ENCODE measurements around the gene SPEG.
A peak's percentile ranks its signal among the peaks of the same experiment; 100 is the strongest.

SPEG gene

DNA sequence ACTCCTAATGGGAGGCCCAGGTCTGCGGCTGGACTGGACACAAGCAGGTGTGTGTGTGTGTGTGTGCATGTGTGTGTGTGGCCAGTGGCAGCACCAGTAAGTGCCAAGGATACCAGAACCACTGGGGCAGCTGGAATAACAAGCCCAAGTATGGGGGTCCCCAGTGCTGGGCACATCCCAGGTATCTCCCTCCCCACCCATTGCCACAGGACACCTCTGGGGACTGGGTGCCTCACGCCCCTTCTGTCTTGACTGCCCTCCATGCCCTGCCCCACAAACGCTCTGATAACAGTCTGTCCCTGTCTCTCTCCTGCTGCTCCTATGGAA is 9.0 kb downstream of the SPEG start:
- DNase-seq (ENCODE audit: low spot score), result no peak

DNA sequence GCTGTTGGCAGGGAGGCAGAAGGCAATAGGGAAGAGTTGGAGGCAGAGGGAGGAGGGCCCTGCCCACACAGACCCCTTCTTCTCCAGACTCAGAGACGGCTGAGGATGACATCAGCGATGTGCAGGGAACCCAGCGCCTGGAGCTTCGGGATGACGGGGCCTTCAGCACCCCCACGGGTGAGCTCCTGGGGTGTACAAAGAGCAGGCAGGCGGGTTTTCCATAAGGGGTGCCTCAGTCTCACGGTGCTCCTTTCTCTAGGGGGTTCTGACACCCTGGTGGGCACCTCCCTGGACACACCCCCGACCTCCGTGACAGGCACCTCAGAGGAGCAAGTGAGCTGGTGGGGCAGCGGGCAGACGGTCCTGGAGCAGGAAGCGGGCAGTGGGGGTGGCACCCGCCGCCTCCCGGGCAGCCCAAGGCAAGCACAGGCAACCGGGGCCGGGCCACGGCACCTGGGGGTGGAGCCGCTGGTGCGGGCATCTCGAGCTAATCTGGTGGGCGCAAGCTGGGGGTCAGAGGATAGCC is 10.0 kb downstream of the SPEG start:
- no peak for DNase-seq (ENCODE audit: low spot score)

DNA sequence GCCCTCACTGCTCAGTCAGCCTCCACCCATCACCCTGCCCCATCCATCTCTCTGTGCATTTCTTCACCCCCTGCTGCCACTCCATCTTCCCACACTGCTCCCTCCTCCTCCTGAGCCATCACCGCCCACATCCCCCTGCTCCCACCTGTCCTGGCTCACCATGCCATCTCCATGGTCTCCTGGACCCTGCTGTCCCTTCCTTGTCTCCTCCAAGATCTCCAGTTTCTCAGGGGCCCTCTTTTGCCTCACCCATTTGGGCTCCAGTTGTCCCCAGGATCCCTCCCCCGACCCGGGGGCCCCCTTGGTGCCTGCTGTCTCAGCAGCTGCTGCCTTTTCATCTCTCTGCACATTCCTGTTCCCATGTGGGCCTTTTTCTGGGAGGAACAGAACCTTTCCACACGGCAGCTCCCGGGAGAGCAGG is 10.6 kb downstream of the SPEG start:
- DNase-seq (ENCODE audit: low spot score), result no peak

DNA sequence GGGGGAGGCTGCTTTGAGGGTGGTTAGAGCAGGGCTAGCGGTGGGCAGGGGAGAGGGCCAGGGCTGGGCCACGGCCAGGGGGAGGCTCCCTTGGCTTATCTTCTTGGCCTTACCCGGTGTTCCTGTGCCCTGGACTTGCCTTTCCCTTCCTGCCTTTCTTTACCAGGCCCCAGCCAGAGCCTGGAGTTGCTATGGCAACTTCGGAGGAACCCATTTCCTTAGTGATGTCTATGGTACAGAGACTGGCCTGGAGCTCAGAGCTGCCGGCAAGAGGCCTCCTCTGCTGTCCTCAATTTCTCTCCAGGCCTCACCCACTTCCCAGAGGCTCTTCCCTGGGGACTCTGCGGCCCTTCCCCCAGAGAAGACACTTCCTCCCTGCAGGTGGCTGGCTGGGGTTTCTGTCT is 11.5 kb downstream of the SPEG start:
- DNase-seq (ENCODE audit: low spot score), result peak; percentile 33

DNA sequence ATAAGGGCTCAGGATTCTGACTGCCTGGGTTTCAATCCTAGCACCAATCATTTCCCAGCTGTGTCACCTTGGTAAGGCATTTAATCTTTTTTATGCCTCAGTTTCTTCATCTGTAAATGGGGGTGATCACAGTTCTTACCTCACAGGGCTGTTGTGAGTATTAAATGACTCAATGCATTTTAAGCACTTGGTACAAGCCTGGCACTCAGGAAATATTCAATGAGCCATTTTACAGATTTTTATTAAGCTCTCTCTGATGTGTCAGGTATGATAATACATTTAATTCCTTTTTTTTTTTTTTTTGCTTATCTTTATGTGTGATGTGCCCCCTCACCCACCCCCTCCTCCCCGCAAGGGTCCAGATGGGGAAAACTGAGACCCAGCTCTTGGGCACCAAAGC is 12.0 kb downstream of the SPEG start:
- DNase-seq (ENCODE audit: low spot score), result no peak

DNA sequence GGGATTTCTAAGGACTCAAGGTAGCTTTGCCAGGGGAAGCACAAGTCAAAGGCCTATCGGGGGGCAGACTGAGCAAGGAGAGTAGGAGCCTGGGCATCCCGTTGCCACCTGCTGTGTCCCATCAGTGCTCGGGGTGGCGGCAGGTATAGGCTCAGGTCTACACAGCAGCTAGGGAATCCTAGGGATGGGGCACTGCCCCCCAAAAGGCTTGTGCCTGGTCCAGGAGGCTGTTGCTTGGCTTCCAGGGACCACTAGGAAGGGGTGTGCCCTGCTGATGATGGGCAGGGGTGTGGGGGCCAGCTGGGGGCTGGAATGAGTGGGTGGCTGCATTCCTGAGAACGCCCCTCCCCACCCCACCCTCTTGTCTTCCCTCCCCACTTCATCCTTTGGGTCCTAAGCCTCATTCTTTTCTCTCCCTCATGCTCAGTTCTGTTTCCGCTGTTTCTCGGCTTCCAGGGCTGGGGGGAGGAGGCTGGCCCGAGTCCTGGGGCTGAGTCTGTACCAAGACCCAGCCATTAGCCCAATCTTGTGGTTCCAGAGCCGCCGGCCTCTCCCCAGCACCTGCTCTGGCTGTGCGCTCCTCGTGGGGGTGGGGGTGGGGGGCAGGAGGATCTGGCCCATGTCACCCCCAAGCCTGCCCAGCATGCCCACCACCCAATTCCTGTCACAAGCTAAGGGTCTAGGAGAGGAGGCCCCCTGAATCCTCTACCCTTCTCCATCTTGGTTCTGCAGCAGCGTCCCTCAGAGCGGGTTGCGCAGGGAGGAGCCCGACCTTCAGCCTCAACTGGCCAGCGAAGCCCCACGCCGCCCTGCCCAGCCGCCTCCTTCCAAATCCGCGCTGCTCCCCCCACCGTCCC is 12.8 kb downstream of the SPEG start:
- DNase-seq (ENCODE audit: low spot score), result no peak

DNA sequence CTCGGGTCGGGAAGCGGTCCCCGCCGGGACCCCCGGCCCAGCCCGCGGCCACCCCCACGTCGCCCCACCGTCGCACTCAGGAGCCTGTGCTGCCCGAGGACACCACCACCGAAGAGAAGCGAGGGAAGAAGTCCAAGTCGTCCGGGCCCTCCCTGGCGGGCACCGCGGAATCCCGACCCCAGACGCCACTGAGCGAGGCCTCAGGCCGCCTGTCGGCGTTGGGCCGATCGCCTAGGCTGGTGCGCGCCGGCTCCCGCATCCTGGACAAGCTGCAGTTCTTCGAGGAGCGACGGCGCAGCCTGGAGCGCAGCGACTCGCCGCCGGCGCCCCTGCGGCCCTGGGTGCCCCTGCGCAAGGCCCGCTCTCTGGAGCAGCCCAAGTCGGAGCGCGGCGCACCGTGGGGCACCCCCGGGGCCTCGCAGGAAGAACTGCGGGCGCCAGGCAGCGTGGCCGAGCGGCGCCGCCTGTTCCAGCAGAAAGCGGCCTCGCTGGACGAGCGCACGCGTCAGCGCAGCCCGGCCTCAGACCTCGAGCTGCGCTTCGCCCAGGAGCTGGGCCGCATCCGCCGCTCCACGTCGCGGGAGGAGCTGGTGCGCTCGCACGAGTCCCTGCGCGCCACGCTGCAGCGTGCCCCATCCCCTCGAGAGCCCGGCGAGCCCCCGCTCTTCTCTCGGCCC is 13.6 kb downstream of the SPEG start:
- DNase-seq (ENCODE audit: low spot score), result no peak

DNA sequence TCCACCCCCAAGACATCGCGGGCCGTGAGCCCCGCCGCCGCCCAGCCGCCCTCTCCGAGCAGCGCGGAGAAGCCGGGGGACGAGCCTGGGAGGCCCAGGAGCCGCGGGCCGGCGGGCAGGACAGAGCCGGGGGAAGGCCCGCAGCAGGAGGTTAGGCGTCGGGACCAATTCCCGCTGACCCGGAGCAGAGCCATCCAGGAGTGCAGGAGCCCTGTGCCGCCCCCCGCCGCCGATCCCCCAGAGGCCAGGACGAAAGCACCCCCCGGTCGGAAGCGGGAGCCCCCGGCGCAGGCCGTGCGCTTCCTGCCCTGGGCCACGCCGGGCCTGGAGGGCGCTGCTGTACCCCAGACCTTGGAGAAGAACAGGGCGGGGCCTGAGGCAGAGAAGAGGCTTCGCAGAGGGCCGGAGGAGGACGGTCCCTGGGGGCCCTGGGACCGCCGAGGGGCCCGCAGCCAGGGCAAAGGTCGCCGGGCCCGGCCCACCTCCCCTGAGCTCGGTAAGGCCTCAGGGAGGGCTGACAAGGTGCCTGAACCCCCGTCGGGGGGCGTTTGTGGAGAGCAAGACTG is 14.2 kb downstream of the SPEG start:
- no peak for DNase-seq (ENCODE audit: low spot score)

DNA sequence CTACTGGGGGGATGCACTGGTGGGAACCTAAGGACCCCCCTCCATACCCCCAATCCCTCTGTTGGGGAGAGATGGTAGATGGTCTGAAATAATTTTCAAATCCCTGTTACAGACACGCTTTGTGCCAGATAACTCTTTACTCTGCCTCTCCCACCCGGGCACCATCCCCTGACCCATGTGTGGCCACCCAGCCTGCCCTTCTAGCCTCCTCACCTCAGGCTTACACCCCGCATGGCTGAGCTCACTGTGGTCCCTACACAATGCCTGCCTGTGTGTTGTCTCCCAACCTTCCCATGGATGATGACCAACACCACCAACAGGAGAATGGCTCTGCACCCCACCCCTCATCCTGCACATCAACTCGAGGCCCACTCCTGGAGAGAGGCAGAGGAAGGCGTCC is 15.0 kb downstream of the SPEG start:
- DNase-seq (ENCODE audit: low spot score), result no peak

DNA sequence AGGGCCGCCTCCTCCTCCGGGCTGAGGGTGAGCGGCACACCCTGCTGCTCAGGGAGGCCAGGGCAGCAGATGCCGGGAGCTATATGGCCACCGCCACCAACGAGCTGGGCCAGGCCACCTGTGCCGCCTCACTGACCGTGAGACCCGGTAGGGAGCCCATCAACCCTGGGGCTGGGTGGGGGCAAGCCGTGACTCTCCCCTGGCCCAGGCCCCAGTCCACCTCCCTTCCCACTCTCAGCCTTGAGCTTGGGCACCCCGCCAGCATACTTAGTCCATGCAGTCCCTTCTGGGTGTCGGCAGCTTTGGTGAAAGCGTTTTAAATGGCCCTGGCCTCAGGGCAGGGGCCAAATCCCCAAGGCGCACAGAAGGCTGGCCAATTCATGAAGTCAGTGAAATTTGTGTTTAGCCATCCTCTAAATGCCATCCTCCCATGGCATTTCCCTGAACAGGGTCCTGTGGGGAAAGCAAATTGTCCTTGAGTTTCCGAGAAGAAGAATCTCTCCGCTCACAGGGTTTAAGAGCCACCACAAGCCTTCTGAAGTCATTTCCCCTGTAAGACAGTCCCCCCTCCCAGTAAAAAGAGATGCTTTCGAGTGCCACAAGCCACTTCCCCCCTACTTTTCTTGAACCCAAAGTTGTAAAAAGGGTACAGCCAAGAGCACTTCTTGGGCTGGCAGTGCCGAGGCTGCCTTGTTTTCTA is 17.2 kb downstream of the SPEG start:
- no peak for DNase-seq (ENCODE audit: low spot score)

DNA sequence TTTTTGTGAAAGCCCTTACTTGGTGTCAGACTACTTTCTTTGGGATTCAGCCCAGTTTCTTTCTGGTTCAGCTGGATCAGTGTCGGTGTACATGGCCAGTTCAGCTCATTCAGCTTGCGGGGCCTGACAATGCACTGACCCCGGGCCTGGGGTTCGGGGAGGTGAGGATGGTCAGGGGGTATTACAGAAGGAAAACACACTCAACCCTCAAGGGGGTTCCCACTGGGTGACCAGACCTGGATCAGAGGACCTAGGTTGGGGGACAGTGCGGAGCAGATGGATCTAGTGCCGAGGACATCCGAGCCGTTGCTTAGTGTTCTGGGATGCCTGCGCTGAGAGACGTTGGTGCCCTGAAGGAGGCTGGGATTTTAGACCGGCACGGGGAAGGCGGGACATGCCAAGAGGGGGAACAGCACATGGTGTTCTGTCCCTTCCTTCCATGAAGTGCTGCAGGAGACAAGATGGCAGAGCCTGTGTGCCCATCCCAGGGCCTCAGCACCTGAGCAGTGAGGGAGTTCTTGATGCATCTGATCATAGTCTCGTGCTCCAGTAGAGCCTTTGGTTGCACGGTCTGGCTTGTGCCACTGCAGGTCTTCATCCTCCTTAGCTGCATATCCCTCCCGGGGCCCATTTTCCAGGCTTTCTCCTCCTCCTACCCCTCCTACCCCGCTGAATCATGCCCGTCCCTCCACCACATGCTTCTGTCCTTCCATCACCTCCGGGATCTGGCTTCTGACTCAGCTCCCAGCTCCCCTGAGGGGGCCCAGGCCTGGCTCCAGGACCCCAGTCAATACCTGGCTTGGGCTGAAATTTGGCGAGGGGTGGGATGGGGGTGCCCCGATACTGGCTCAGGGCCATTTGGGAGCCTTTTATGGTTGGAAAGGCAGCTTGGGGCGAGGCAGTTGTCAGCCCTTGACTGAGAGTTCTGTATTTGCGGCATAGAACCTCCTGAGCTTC is 18.0 kb downstream of the SPEG start:
- peak; percentile 96 for DNase-seq (ENCODE audit: low spot score)

DNA sequence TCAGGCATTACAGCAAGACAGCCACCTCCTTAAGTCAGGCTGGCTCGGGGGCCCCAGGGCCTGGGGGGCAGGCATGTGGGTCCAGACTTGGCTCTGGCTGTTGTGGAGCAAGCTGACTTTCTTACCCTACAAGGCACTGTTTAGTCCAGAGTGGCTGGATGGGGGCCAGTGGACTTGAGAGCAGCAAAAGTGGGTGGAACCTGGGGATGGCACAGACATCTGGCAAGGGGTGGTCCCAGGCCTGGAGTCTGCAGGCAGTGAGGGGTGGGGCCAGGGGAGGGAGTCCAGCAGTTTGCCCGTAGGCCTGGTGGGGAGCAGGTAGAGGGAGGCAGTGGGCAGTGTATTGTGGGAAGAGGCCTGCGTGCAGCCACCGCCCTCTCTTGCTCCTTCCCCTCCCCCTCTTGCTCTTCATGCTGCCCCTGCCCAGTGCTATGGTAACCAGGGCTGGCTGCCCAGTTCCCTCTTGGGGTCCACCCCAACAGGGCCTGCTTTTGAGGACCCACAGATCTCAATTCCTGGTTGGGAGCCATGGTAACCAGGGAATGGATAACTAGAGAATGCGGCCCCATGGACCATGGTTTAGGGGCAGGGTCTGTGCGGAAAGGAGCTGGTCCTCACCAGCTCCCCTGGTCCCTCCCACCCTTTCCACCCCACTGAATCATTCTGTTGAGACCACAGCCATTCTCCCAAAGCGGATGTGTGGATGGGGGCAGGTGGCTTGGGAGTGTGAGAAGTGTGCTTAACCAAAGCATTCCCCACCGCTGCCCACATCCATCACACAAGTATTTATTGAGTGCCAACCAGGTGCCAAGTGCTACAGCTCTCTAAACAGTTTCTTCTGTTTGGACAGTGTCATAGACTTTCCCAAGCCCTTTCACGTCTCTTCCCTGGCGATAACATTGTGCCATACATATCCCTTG is 19.3 kb downstream of the SPEG start:
- peak; percentile 89 for DNase-seq (ENCODE audit: low spot score)

DNA sequence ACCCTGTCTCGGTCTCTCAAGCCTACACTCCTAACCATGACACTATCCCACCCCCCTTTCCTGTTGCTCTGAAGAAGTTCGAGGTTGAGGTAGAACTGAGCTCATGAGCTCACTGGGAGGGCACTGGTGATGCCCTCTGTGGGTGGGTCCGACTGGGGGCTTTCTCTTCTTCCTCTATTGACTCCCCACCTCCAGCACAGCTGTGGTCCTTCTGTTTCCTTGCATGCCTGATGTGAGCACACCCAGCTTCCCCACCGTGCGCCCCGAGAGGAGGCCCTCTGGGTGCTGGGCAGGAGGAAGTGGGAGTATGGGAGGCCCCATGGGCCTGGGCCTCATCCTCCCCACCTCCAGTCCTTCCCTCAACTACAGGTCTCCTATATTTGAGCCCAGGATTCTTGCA is 20.9 kb downstream of the SPEG start:
- no peak for DNase-seq (ENCODE audit: low spot score)

DNA sequence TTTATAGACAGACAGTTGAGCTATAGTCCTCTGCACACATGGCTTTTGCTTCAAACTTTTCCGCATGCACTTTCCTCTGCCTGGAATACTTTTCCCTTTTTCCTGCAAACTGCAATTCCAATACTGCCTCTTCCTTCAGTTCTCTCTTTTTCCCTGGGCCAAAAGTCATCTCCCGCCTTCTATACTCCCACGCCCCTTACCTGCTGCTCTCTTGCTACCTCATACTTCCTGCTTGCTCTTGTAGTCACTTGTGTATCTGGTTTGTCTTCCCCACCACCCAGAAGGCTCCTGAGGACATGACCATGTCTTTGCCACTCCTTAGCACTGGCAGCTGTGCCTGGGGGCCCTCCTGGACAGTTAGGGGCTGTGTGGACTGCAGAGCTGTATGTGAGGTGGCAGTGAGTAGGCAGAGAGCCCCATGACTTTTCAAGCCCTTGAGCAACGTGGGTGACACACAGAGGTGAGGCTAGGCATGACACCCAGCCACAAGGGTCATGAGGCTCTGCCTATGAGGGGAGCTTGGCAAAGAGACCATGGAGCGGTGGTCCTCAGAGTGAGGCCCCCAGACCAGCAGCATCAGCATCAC is 23.2 kb downstream of the SPEG start:
- DNase-seq (ENCODE audit: low spot score), result no peak

DNA sequence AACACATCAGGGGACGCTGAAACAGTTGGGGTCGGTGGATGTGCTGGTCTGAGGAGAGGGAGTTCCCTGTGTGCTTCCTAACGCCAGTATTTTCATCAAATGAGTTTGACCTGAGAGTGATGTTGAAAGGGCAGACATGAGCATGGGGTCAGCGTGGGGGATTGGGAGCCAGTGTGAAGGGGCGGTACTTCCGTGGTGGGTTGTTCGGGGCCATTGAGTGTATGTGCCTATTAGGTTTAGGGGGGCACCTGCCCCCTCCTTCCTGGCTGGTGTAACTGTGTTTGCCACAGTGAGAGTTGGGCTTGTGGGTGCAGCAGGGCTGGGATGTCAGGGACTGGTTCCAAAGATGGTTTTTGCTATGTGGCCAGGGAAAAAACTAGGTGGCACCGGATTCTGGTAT is 24.4 kb downstream of the SPEG start:
- no peak for DNase-seq (ENCODE audit: low spot score)

DNA sequence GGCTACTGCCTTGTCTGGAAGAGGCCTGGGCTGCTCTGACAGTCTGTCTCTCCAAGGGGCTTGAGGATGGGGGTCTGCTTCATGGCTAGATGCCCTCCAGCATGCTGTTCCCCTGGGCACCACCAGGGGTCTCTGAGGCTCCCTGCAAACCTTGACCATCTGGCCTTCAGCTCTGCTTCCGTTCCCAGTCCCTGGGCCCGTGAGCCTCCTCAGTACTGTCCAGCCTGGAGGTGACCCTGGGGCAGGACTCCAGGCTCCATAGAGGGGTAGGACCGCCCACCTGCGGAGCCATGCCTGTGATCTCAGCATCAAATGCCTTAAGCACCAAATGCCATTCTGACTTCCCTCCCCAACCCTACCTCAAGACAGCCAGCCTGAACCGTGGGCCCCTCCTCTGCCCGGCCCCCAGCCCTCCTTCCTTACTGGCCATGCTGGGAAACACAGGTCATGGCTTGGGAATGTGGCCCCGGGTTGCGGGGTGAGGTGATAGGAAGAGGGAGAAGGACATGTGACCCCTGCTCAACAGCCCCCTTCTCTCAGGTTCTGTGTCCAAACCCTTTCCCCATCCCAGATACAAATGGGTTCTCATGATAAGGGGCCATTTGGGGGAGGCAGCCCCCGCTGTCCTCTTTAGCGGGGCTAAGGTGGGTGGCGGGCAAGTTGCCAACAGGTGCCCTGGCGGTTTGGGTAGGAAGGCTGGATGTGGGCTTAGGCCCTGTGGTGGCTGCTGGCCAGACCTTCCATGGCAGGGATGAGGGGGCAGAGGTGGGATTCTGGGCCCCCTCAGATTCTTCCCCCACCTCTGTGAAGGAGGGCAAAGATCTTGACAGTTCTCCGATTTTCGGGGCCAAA is 25.0 kb downstream of the SPEG start:
- peak; percentile 91 for DNase-seq (ENCODE audit: low spot score)

DNA sequence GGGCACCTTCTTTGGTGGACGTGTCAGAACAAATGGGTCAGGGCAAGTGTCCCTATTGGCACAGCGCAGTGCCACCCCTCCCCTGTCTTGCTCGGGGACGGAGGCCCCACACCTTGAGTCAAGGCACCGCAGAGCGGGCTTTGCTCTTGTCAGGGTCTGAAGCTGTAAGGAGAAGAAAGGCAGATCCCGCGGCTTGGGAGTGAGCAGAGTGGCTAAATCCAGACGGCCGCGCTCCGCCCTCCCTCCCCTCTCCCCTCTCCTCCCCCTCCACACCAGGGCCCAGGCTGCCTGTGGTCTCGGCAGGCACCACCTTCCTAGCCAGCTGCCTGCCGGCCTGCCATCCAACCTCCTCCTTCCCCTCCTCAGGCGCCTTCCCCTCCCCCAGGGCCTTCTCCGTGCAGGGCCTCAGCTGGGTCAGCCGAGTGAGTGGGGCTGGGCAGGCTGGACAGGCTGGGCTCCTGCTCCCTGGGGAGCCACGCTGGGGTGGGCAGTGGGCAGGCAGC is 25.8 kb downstream of the SPEG start:
- DNase-seq (ENCODE audit: low spot score), result peak; percentile 64

DNA sequence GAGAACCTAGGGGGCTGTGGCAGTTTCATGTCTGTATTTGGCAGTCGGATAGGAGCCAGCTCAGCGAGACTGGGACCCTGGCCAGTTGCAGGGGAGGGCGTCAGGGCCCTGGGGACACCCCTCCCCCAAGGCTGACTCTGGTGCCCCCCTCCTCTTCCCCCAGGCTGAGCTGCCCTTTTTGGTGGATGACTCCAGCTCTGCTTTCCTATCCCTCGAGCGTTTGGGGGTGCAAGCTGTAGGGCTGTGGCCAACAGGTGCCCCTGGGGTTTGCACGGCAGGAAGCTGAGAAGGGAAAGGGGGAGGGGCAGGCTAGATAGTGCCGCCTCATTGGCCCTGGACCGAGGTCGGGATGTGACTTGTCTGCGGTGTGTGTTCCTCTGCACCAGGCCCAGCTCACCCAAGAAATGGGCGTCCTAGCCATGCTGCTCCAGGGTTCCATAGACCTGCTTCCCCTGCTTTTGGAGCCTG is 26.4 kb downstream of the SPEG start:
- no peak for DNase-seq (ENCODE audit: low spot score)

DNA sequence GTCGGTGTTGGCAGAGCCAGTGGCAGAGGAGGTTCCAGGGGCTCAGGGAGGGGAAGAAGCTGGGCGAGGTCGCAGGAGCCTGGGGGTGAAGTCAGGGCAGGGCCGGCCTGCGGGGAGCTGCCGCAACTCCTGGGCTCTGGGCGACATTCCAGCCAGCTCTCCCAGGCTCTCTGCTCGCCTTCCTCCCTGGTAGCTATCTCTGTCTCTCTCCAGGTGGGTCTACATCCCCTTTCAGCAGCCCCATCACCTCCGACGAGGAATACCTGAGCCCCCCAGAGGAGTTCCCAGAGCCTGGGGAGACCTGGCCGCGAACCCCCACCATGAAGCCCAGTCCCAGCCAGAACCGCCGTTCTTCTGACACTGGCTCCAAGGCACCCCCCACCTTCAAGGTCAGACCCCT is 27.0 kb downstream of the SPEG start:
- DNase-seq (ENCODE audit: low spot score), result no peak
